Brain microvascular endothelial cell (primary cell): ENCODE measurements around the gene SLC25A4.

ENCODE experiments used
- DNase-seq: peaks from one replicate; pipeline ENCODE4 v3.0.0-alpha.2; 2020
- H3K27ac ChIP-seq: fragments of 250-450 bp; sonication (Bioruptor Pico); 2 replicates; pipeline ENCODE4 v1.5.1; 2020; ENCODE audit warnings: mild to moderate bottlenecking, moderate library complexity
- H3K27me3 ChIP-seq: fragments of 250-450 bp; sonication (Bioruptor Pico); replicated peaks from 2 replicates; pipeline ENCODE4 v1.5.1; 2020; ENCODE audit warnings: mild to moderate bottlenecking
- H3K36me3 ChIP-seq: fragments of 250-450 bp; sonication (Bioruptor Pico); replicated peaks from 2 replicates; pipeline ENCODE4 v1.5.1; 2020; ENCODE audit warnings: mild to moderate bottlenecking
- H3K4me3 ChIP-seq: 2 replicates; pipeline ENCODE4 v1.5.1; 2011; ENCODE audit warnings: low read depth, mild to moderate bottlenecking, control low read depth, low read length, moderate library complexity
- CTCF ChIP-seq: IDR thresholded peaks from 2 replicates; pipeline ENCODE4 v1.5.1; 2011; ENCODE audit warnings: low read depth, mild to moderate bottlenecking, moderate library complexity, low read length, control low read depth, inconsistent platforms; ENCODE audit errors: missing control alignments
- in situ Hi-C: cut with HindIII; loops from 2 replicates; pipeline ENCODE4 v1.10.0; 2017; ENCODE audit warnings: low sequenced_read_pairs, low pct_ligation_motif_present

The SLC25A4 gene

GRCh38 chr4:185108185-185108584, 34.9 kb upstream of the SLC25A4 start:
- DNase-seq: no peak
- Histone ChIP-seq H3K36me3 (no peaks in the 10 kb centered on the region), H3K4me3 (no peak overlapping the region), H3K27me3 (no peaks in the 10 kb centered on the region), H3K27ac (no peak overlapping the region)
- in situ Hi-C loops: no loop called here
- TF ChIP-seq CTCF: no peak

- Histone ChIP-seq H3K36me3 (no peaks in the 10 kb centered on the region), H3K27me3 (no peaks in the 10 kb centered on the region), H3K4me3 (no peak overlapping the region), H3K27ac (no peak overlapping the region)
- in situ Hi-C loops: no loop called here
- TF ChIP-seq CTCF: no peak
- no peak for DNase-seq
These were observed 34.4 kb upstream of the SLC25A4 start for GRCh38 chr4:185108669-185109068.

GRCh38 chr4:185109736-185110135, 33.3 kb upstream of the SLC25A4 start:
- Histone ChIP-seq H3K36me3 (no peaks in the 10 kb centered on the region), H3K27me3 (no peaks in the 10 kb centered on the region), H3K4me3 (no peak overlapping the region), H3K27ac (no peak overlapping the region)
- in situ Hi-C loops: no loop called here
- no peak for DNase-seq
- no peak for TF ChIP-seq CTCF

- no peaks in the 10 kb centered on the region for H3K36me3 ChIP-seq
- H3K27ac ChIP-seq: no peak overlapping the region
- H3K27me3 ChIP-seq: no peaks in the 10 kb centered on the region
- in situ Hi-C loops: no loop called here
- DNase-seq: no peak
- TF ChIP-seq CTCF: no peak
- H3K4me3 ChIP-seq: no peak overlapping the region
These were observed 32.7 kb upstream of the SLC25A4 start for GRCh38 chr4:185110375-185110823.

GRCh38 chr4:185112104-185112503, 31.0 kb upstream of the SLC25A4 start:
- Histone ChIP-seq H3K36me3 (no peaks in the 10 kb centered on the region), H3K27me3 (no peaks in the 10 kb centered on the region), H3K27ac (no peak overlapping the region), H3K4me3 (no peak overlapping the region)
- TF ChIP-seq CTCF: no peak
- peak; percentile 93 for DNase-seq
- in situ Hi-C loops: no loop called here

- Histone ChIP-seq H3K36me3 (no peaks in the 10 kb centered on the region), H3K4me3 (no peak overlapping the region), H3K27ac (no peak overlapping the region), H3K27me3 (no peaks in the 10 kb centered on the region)
- TF ChIP-seq CTCF: no peak
- DNase-seq: no peak
- in situ Hi-C loops: no loop called here
These were observed 29.7 kb upstream of the SLC25A4 start for GRCh38 chr4:185113340-185113739.
